Measurements from ENCODE around the gene AQP1. TPM values are rescaled to one million over a fixed set of nuclear protein-coding genes. Genes with fewer than 3 reads are reported as not detected.

The AQP1 gene
- total RNA-seq, 4 donors from 2014 or later = 12.4 to 86.5 (median 71.5) TPM

DNA sequence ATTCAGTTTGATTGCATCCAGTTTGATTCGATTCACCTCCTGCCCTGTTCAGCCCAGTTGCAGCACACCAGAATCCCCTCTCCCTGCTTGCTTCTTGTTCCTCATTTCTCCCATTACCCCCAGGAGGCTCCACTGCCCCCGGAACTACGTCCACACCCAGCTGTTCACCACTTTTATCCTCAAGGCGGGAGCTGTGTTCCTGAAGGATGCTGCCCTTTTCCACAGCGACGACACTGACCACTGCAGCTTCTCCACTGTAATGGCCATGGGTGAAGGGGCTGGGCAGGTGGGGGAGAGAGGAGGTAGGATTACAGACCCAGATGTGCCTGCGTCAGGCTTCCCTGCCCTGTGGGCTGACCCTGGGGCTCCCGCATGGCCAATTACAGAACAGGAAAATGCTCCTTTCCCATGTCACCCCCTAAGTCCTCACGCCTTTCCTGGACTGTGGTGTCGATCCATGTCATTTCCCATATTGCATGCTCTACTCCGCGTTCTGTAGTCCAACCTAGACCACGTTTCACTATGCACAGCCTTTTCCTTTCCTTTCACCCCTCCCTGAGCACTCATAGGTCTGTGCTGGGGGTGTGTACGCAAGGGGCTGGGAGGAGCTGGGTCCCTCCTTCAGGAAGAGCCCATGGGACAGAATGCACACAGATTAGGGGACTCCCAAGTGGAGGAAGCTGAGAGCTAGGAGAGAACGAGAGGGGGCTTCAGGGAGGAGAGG lies 60.3 kb downstream of the AQP1 start:
- Histone ChIP-seq H3K27me3 (no peaks in the 10 kb centered on the region), H3K4me3 (no peak overlapping the region), H3K27ac (no peak overlapping the region), H3K4me1 (peaks cover 0 to 13% (median 0%) of the 10 kb centered on the region in 4 donors), H3K9me3 (no peaks in the 10 kb centered on the region), H3K36me3 (no peaks in the 10 kb centered on the region)
- TF ChIP-seq POLR2A (IDR thresholded peaks at IDR 0.05) = no peak
- TF ChIP-seq, protein P1, sequence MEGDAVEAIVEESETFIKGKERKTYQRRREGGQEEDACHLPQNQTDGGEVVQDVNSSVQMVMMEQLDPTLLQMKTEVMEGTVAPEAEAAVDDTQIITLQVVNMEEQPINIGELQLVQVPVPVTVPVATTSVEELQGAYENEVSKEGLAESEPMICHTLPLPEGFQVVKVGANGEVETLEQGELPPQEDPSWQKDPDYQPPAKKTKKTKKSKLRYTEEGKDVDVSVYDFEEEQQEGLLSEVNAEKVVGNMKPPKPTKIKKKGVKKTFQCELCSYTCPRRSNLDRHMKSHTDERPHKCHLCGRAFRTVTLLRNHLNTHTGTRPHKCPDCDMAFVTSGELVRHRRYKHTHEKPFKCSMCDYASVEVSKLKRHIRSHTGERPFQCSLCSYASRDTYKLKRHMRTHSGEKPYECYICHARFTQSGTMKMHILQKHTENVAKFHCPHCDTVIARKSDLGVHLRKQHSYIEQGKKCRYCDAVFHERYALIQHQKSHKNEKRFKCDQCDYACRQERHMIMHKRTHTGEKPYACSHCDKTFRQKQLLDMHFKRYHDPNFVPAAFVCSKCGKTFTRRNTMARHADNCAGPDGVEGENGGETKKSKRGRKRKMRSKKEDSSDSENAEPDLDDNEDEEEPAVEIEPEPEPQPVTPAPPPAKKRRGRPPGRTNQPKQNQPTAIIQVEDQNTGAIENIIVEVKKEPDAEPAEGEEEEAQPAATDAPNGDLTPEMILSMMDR (IDR thresholded peaks at IDR 0.05) = no peak
- DNase-seq = no peak

DNA sequence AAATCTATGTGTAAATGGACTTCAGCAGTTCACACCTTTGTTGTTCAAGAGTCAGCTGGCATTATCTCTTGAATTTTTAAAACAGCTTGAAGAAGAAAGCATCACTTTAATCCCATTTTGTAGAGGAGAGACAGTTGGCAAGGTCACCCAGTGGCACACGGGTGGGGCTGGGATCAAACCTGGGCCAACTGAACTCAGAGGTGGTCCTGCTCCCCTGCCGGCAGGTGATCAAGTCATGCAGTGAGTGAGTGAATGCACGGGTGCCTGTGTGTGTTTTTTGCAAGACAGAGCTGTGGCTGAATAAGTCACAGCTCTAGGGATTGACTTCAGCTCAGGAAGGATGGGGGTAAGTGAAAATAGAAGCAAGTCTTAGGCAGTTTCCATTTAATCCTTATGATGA lies 61.6 kb downstream of the AQP1 start:
- DNase-seq = no peak

DNA sequence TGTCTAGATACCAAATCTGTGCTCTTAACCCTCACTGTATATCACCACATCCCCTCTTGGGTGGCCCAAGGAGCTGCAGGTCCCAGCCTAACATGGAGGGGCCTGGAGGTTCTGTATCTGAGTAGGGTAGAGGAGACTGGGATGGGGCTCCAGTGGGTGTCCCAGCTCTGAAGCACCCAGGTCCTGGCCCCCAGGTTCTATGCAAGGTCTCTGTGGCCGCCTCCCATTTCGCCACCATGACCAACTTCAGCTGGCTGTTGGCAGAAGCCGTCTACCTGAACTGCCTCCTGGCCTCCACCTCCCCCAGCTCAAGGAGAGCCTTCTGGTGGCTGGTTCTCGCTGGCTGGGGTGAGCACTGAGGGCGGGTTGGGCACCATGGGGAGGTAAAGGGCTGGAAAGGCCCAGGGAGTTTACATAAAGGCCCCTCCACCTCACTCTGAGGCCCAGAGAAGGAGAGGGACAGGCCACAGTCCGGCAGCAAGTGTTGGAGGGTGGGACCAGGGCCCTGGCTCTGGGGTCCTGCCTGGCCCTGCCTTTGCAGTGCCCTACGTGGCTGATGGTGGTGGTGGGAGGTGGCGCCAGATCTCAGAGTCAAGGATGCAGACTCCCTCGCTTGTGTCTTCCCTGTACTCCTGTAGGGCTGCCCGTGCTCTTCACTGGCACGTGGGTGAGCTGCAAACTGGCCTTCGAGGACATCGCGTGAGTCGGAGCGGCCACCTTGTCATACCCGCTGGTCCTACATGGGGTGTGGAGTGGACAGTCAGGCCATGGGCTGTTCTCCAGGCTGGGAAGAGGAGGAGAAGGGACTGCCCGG lies 62.3 kb downstream of the AQP1 start:
- DNase-seq = no peak
- no peaks in the 10 kb centered on the region for H3K9me3 ChIP-seq
- H3K4me1 ChIP-seq = peaks cover 0 to 13% (median 0%) of the 10 kb centered on the region in 4 donors
- H3K4me3 ChIP-seq = no peak overlapping the region
- no peaks in the 10 kb centered on the region for H3K36me3 ChIP-seq
- H3K27me3 ChIP-seq = no peaks in the 10 kb centered on the region
- no peak overlapping the region for H3K27ac ChIP-seq
- TF ChIP-seq, protein P1 (IDR thresholded peaks at IDR 0.05) = no peak
- no peak for TF ChIP-seq POLR2A (IDR thresholded peaks at IDR 0.05)

More for the DNA sequence above, 61.6 kb downstream of the AQP1 start:
- TF ChIP-seq, protein P1 (IDR thresholded peaks at IDR 0.05) = no peak
- TF ChIP-seq POLR2A (IDR thresholded peaks at IDR 0.05) = no peak
- H3K9me3 ChIP-seq = no peaks in the 10 kb centered on the region
- H3K4me1 ChIP-seq = peaks cover 0 to 13% (median 0%) of the 10 kb centered on the region in 4 donors
- no peak overlapping the region for H3K4me3 ChIP-seq
- H3K27me3 ChIP-seq = no peaks in the 10 kb centered on the region
- no peak overlapping the region for H3K27ac ChIP-seq
- no peaks in the 10 kb centered on the region for H3K36me3 ChIP-seq

DNA sequence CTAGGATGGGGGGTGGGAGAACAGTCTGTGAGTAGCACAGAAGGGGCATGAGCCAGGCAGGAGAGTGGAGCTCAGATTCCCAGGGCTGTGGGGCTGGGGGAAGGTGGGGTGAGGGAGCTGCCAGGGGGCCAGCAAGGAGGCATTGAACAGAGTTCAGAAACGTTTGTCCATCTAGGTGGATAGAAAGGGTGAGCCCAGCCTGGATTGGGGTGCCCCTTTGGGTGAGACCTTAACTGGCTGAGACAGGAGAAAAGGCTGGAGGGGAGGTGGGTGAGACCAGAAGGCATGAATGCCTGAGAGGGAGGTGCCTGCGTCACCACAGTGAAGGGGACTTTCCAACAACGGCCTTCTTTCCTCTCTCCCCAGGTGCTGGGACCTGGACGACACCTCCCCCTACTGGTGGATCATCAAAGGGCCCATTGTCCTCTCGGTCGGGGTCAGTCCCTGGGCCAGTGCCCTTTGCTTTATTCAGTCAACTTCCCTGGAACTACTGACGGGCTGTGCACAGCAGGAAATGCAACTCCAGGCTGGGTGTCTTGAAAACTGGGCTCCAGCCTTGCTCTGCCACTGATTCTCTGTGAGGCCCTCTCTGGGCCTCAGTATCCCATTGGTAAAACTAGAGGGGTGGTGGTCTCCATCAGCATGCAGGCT lies 63.1 kb downstream of the AQP1 start:
- no peak overlapping the region for H3K4me3 ChIP-seq
- peak in 2 of 3 donors; percentile 80 to 83 for DNase-seq
- no peak overlapping the region for H3K27ac ChIP-seq
- TF ChIP-seq, protein P1 (IDR thresholded peaks at IDR 0.05) = peak in 4 of 6 experiments; percentile 55 to 87 (median 82)
- no peak for TF ChIP-seq POLR2A (IDR thresholded peaks at IDR 0.05)
- H3K27me3 ChIP-seq = no peaks in the 10 kb centered on the region
- no peaks in the 10 kb centered on the region for H3K9me3 ChIP-seq
- H3K4me1 ChIP-seq = peaks cover 0 to 13% (median 0%) of the 10 kb centered on the region in 4 donors
- H3K36me3 ChIP-seq = no peaks in the 10 kb centered on the region

Other genes with a start within 250 kb of the AQP1 start
- not detected for gene CRHR2, start 229.4 kb upstream of the AQP1 start, total RNA-seq
- 10 to 100 TPM in 1 of 4 donors, 1 to 10 TPM in 3; 3.1 to 24.8 (median 4.8) TPM for gene INMT, start 159.7 kb upstream of the AQP1 start, total RNA-seq
- gene MINDY4, start 140.4 kb upstream of the AQP1 start, total RNA-seq = 10 to 100 TPM in 1 of 4 donors, 1 to 10 TPM in 3; 3.9 to 19.8 (median 6.8) TPM
- gene GHRHR, start 52.1 kb downstream of the AQP1 start, total RNA-seq = not detected
- 1 to 10 TPM in 1 of 4 donors, under 1 TPM in 3; 0.27 to 1.4 (median 0.59) TPM for gene ADCYAP1R1, start 140.5 kb downstream of the AQP1 start, total RNA-seq